Mucosa of descending colon (tissue), 3 donors: Measurements from ENCODE around the gene IZUMO3. TPM values are rescaled to one million over a fixed set of nuclear protein-coding genes. Genes with fewer than 3 reads are reported as not detected.

Experiments
- ATAC-seq: fragments of 200-7000 bp; cut with Tn5 transposase; one replicate; pipeline ENCODE4 v1.9.1; 2020; ENCODE audit warnings: mild to moderate bottlenecking, moderate library complexity
- DNase-seq, 3 donors: peaks; one replicate each; pipeline ENCODE4 v3.0.0-alpha.2; 2020
- H3K36me3 ChIP-seq: fragments of 200-600 bp; one replicate; pipeline ENCODE4 v1.8.0; 2021; ENCODE audit warnings: low read depth, mild to moderate bottlenecking
- H3K4me1 ChIP-seq: fragments of 200-600 bp; one replicate; pipeline ENCODE4 v1.8.0; 2021; ENCODE audit warnings: low read depth, mild to moderate bottlenecking
- H3K4me3 ChIP-seq: fragments of 200-600 bp; one replicate; pipeline ENCODE4 v1.8.0; 2021; ENCODE audit warnings: mild to moderate bottlenecking
- H3K9me3 ChIP-seq: fragments of 200-600 bp; one replicate; pipeline ENCODE4 v1.8.0; 2021; ENCODE audit warnings: mild to moderate bottlenecking
- intact Hi-C, 2 donors: fragments of 100-400 bp; cut with DNase I in 1 of 2; cut with micrococcal nuclease in 1 of 2; formaldehyde crosslinking; loops; one replicate each; pipeline versions ENCODE4 v1.11.0 to v1.11.1; 2022; cut with DNase I, micrococcal nuclease
- total RNA-seq, 3 donors: library from RNA; stranded (reverse); fragmentation: NEBNext Ultra II Directional in 2 of 3; extraction: Animal tissue kit (Norgen Biotek cat#: 25700) in 2 of 3; gene quantifications; one replicate each; pipeline versions ENCODE4 v1.2.1 to v1.2.4, GENCODE V29; 2021 to 2023
- TF ChIP-seq, protein P1 (sequence below): fragments of 200-600 bp; IDR thresholded peaks from one replicate; pipeline ENCODE4 v1.8.0; 2022; ENCODE audit warnings: antibody characterized with exemption, mild to moderate bottlenecking
- donor health status: DM: no; HTN: no; CAD: no; lungs with moderate emphysema.
- donor health status: DM: no; HTN: no; CAD: no.
- donor health status: DM: no; HTN: yes; CAD: no.

Gene IZUMO3
- total RNA-seq, 3 donors from 2014 or later = not detected

DNA sequence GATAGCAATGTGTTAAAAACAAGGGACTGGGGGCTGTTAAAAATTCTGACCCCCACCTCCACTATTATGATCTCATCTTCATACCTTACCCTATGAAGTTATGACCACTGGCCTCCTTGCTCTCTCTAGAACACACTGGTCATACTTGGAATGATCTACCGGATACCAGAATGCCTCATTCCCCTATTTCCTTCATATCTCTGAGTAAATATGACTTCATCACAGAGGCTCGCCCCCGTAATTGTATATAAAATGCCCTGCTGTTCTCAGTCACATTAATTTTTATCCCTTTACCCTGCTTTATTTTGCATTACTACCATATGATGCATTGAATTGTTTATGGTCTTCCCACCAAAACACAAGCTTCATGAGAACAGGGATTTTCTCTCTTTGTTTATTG lies 29.2 kb downstream of the IZUMO3 start:
- TF ChIP-seq, protein P1, sequence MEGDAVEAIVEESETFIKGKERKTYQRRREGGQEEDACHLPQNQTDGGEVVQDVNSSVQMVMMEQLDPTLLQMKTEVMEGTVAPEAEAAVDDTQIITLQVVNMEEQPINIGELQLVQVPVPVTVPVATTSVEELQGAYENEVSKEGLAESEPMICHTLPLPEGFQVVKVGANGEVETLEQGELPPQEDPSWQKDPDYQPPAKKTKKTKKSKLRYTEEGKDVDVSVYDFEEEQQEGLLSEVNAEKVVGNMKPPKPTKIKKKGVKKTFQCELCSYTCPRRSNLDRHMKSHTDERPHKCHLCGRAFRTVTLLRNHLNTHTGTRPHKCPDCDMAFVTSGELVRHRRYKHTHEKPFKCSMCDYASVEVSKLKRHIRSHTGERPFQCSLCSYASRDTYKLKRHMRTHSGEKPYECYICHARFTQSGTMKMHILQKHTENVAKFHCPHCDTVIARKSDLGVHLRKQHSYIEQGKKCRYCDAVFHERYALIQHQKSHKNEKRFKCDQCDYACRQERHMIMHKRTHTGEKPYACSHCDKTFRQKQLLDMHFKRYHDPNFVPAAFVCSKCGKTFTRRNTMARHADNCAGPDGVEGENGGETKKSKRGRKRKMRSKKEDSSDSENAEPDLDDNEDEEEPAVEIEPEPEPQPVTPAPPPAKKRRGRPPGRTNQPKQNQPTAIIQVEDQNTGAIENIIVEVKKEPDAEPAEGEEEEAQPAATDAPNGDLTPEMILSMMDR = no peak
- no peaks in the 10 kb centered on the region for H3K9me3 ChIP-seq
- ATAC-seq (no peak), DNase-seq (no peak)
- no peaks in the 10 kb centered on the region for H3K36me3 ChIP-seq
- H3K4me3 ChIP-seq = no peak overlapping the region
- intact Hi-C loops = no loop called here
- no peaks in the 10 kb centered on the region for H3K4me1 ChIP-seq

DNA sequence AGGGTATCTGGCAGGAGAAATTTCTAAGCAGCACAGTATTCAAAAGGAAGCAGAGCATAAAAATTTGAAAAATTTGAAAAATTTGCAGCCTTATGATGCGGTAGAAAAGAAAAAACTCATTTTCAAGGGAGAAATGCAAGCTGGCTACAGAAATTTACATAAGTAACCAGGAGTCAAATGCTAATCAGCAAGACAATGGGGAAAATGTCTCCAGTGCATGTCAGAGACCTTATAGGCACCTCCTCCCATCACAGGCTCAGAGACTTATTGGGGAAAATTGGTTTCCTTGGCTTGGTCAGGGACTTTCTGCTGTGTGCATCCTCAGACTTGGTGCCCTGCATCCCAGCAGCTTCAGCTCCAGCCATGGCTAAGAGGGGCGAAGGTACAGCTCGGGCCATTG lies 35.8 kb downstream of the IZUMO3 start:
- no peak overlapping the region for H3K4me3 ChIP-seq
- intact Hi-C loops = no loop called here
- no peaks in the 10 kb centered on the region for H3K4me1 ChIP-seq
- ATAC-seq (no peak), DNase-seq (no peak)
- peaks cover 12% of the 10 kb centered on the region for H3K9me3 ChIP-seq
- TF ChIP-seq, protein P1 = no peak
- H3K36me3 ChIP-seq = no peaks in the 10 kb centered on the region

DNA sequence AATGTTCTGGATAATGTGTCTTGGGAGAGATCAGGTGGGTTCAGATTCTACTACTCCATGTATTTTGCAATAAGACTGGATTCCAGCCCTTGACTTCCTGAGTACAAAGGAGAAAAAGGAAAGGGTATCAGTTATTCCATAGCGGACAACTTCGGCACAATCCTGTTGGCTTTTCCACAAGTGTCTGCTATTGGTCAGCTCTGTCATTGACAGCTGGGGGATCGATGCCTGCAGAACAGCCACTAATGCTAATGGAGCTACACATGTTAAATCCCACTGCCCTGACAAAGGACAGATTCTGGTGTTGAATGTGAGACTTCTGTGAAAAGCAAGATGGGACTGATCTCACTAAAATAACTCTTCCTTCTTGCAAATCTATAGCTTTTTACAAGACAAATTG lies 41.2 kb downstream of the IZUMO3 start:
- ATAC-seq (no peak), DNase-seq (no peak)
- no peaks in the 10 kb centered on the region for H3K36me3 ChIP-seq
- H3K9me3 ChIP-seq = no peaks in the 10 kb centered on the region
- intact Hi-C loops = no loop called here
- TF ChIP-seq, protein P1 = no peak
- no peak overlapping the region for H3K4me3 ChIP-seq
- no peaks in the 10 kb centered on the region for H3K4me1 ChIP-seq

DNA sequence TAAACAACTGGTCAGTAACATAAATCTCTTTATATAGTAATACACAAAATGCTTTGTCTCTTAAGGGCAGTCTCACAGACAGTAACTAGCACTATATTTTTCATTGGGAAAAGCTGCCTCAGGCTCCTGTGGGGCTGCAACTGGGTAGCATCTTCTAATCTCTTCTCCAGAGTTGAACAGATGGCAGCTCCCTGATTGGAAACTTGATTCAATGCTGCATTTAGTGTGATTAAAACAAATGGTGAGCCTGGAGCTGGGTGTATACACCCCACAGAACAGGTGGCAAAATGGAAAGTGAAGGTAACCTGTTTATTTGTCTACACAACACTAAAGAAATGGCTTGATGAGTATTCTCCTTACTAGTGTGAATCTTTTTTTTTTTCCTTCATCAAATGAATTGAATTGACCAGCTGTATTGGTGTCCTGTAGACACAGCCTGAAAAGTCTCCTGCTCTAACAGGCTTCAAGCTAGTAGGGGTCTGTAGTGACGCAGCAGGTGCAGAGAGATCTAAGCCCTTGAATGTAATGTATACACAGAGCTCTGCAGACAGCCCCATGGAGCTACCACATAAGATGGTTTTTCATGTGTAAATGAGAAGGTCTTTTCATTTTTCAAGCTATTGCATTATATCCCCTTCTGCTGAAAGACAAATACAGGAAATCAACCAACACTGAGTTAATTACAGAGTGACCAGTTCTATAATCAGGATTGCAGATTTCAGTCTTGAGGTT lies 43.3 kb downstream of the IZUMO3 start:
- no peaks in the 10 kb centered on the region for H3K4me1 ChIP-seq
- ATAC-seq (no peak), DNase-seq (no peak)
- no peaks in the 10 kb centered on the region for H3K36me3 ChIP-seq
- intact Hi-C loops = no loop called here
- H3K4me3 ChIP-seq = no peak overlapping the region
- H3K9me3 ChIP-seq = no peaks in the 10 kb centered on the region
- TF ChIP-seq, protein P1 = no peak

DNA sequence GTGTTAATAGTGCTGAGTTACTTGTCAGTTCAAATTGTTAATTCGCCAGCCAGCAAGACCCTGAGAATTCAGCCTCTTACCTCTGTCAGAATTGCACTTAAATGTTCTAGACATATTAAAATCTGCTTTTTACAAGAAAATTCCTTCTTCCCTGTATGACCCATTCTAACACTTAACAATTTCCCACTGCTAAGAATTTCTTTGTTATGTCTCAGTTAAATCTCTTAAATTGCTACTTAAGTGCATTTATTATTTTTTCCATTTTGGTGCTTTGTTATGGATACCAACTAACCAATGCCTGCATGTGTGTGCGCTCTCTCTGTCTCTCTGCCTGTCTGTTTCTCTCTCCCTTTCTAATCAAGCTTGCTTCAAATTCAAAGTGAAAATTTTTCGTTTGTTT lies 44.9 kb downstream of the IZUMO3 start:
- no peak for DNase-seq
- no peaks in the 10 kb centered on the region for H3K4me1 ChIP-seq
- ATAC-seq = no peak
- no peaks in the 10 kb centered on the region for H3K36me3 ChIP-seq
- H3K9me3 ChIP-seq = no peaks in the 10 kb centered on the region
- intact Hi-C loops = no loop called here
- TF ChIP-seq, protein P1 = no peak
- H3K4me3 ChIP-seq = no peak overlapping the region

DNA sequence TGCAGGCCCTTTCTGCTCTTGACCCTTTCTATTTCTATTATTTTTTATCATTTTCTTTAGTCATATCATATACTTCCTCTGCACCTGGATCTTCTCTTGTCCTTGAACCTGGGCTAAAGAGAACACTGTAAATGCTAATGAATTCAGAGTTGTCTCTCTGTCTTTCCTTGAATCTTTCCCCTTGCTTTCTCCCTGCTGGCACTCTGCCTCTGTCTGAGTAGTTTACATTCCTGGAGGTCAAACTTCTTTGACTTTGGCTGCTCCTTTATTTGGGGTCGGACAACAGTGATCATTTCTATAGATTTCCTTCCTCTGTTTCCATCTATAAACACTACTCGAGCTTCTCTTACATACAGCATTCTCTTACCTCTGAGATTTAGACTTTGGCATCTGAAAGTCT lies 47.1 kb downstream of the IZUMO3 start:
- Histone ChIP-seq H3K36me3 (no peaks in the 10 kb centered on the region), H3K9me3 (no peaks in the 10 kb centered on the region), H3K4me1 (no peaks in the 10 kb centered on the region), H3K4me3 (no peak overlapping the region)
- intact Hi-C loops = no loop called here
- no peak for ATAC-seq
- DNase-seq = no peak
- TF ChIP-seq, protein P1 = no peak
